ENCODE measurements around the gene CFAP43. TPM values are rescaled to one million over a fixed set of nuclear protein-coding genes. Genes with fewer than 3 reads are reported as not detected.

CFAP43 gene
- total and polyA plus RNA-seq, 5 donors from 2014 or later = not detected

DNA sequence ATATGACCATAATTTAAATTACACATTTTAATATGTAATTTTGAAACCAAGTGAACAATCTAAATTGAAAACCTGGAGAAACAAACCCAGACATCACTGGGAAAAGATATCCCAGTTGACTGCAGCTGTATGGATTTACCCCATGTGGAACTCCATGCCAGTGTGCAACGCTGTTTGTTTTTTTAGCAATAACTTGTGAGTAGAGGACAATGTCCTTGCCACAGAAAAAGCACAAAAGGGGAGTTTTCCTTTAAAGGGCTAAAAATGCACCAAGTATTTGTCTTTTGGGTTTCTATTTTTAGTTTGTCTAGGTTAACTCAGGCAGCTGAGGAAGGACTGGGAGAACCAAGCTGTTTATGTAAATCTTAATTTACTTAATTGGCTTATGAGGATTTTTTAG, 131.4 kb downstream of the CFAP43 start:
- no peak overlapping the region for H3K27ac ChIP-seq (ENCODE audit: insufficient read depth, low read length, poor library complexity, severe bottlenecking)
- no peak overlapping the region for H3K4me3 ChIP-seq (ENCODE audit: low read depth, low read length)
- peaks cover 10% of the 10 kb centered on the region for H3K27me3 ChIP-seq (ENCODE audit: control insufficient read depth, insufficient read depth, low read length)
- no peaks in the 10 kb centered on the region for H3K4me1 ChIP-seq (ENCODE audit: control insufficient read depth, insufficient read depth, low read length, poor library complexity, severe bottlenecking)
- Mint-ChIP-seq H3K27me3 (peaks cover 37% of the 10 kb centered on the region), H3K4me3 (no peak overlapping the region), H3K4me1 (peaks cover 0 to 4% (median 0%) of the 10 kb centered on the region in 4 donors), H3K9me3 (peaks cover 0 to 1% (median 0%) of the 10 kb centered on the region in 7 donors), H3K27ac (no peak overlapping the region), H3K36me3 (no peaks in the 10 kb centered on the region)
- ATAC-seq (ENCODE audit: low read depth in 2 of 2) (no peak), DNase-seq (no peak)
- peaks cover 8% of the 10 kb centered on the region in 2 experiments for H3K9me3 ChIP-seq (ENCODE audit: control insufficient read depth in 2 of 2, low read length in 2 of 2)
- no peaks in the 10 kb centered on the region for H3K36me3 ChIP-seq (ENCODE audit: control insufficient read depth, insufficient read depth, low read length)

GRCh38 chr10:104099941-104100340, 132.2 kb downstream of the CFAP43 start:
- no peaks in the 10 kb centered on the region for H3K4me1 ChIP-seq (ENCODE audit: control insufficient read depth, insufficient read depth, low read length, poor library complexity, severe bottlenecking)
- Mint-ChIP-seq H3K9me3 (peaks cover 0 to 1% (median 0%) of the 10 kb centered on the region in 7 donors), H3K27ac (no peak overlapping the region), H3K4me3 (no peak overlapping the region), H3K4me1 (peaks cover 0 to 4% (median 0%) of the 10 kb centered on the region in 4 donors), H3K36me3 (no peaks in the 10 kb centered on the region), H3K27me3 (peaks cover 37% of the 10 kb centered on the region)
- no peak overlapping the region for H3K4me3 ChIP-seq (ENCODE audit: low read depth, low read length)
- H3K27me3 ChIP-seq (ENCODE audit: control insufficient read depth, insufficient read depth, low read length) = peaks cover 12% of the 10 kb centered on the region
- H3K27ac ChIP-seq (ENCODE audit: insufficient read depth, low read length, poor library complexity, severe bottlenecking) = no peak overlapping the region
- ATAC-seq (ENCODE audit: low read depth in 2 of 2) = no peak
- no peak for DNase-seq
- peaks cover 8% of the 10 kb centered on the region in 2 experiments for H3K9me3 ChIP-seq (ENCODE audit: control insufficient read depth in 2 of 2, low read length in 2 of 2)
- no peaks in the 10 kb centered on the region for H3K36me3 ChIP-seq (ENCODE audit: control insufficient read depth, insufficient read depth, low read length)

DNA sequence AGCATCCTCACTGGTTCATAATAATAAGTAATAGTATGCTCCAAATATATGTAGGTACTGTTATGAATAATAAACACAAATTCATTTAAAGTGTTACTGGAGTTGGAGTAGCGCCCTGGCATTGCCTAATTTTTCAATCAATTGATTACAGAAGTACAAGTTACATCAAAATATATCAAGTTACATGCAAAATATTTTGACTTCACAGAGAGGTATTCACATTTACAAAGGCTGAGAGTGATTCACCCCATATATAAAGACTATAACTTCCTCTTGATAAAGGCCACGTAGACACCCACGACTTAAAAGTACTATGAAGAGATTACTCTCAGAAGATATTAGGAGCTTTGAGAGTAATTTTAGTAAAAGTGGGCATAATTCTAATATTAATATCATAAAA, 132.9 kb downstream of the CFAP43 start:
- Mint-ChIP-seq H3K4me3 (no peak overlapping the region), H3K9me3 (peaks cover 0 to 1% (median 0%) of the 10 kb centered on the region in 7 donors), H3K27me3 (peaks cover 37% of the 10 kb centered on the region), H3K27ac (no peak overlapping the region), H3K36me3 (no peaks in the 10 kb centered on the region), H3K4me1 (peaks cover 0 to 4% (median 0%) of the 10 kb centered on the region in 4 donors)
- peaks cover 8% of the 10 kb centered on the region in 2 experiments for H3K9me3 ChIP-seq (ENCODE audit: control insufficient read depth in 2 of 2, low read length in 2 of 2)
- H3K36me3 ChIP-seq (ENCODE audit: control insufficient read depth, insufficient read depth, low read length) = no peaks in the 10 kb centered on the region
- H3K4me3 ChIP-seq (ENCODE audit: low read depth, low read length) = no peak overlapping the region
- H3K27me3 ChIP-seq (ENCODE audit: control insufficient read depth, insufficient read depth, low read length) = peaks cover 12% of the 10 kb centered on the region
- H3K4me1 ChIP-seq (ENCODE audit: control insufficient read depth, insufficient read depth, low read length, poor library complexity, severe bottlenecking) = no peaks in the 10 kb centered on the region
- H3K27ac ChIP-seq (ENCODE audit: insufficient read depth, low read length, poor library complexity, severe bottlenecking) = no peak overlapping the region
- no peak for ATAC-seq (ENCODE audit: low read depth in 2 of 2)
- no peak for DNase-seq

- Histone ChIP-seq H3K4me3 (ENCODE audit: low read depth, low read length) (no peak overlapping the region), H3K9me3 (ENCODE audit: control insufficient read depth in 2 of 2, low read length in 2 of 2) (peaks cover 8% of the 10 kb centered on the region in 2 experiments), H3K4me1 (ENCODE audit: control insufficient read depth, insufficient read depth, low read length, poor library complexity, severe bottlenecking) (no peaks in the 10 kb centered on the region), H3K27ac (ENCODE audit: insufficient read depth, low read length, poor library complexity, severe bottlenecking) (no peak overlapping the region), H3K36me3 (ENCODE audit: control insufficient read depth, insufficient read depth, low read length) (no peaks in the 10 kb centered on the region), H3K27me3 (ENCODE audit: control insufficient read depth, insufficient read depth, low read length) (peaks cover 12% of the 10 kb centered on the region)
- Mint-ChIP-seq H3K9me3 (peaks cover 0 to 1% (median 0%) of the 10 kb centered on the region in 7 donors), H3K4me3 (no peak overlapping the region), H3K4me1 (peaks cover 0 to 4% (median 0%) of the 10 kb centered on the region in 4 donors), H3K27ac (no peak overlapping the region), H3K36me3 (no peaks in the 10 kb centered on the region), H3K27me3 (peaks cover 36% of the 10 kb centered on the region)
- ATAC-seq (ENCODE audit: low read depth in 2 of 2) (no peak), DNase-seq (no peak)
Observed at GRCh38 chr10:104098358-104098925, 133.7 kb downstream of the CFAP43 start.

DNA sequence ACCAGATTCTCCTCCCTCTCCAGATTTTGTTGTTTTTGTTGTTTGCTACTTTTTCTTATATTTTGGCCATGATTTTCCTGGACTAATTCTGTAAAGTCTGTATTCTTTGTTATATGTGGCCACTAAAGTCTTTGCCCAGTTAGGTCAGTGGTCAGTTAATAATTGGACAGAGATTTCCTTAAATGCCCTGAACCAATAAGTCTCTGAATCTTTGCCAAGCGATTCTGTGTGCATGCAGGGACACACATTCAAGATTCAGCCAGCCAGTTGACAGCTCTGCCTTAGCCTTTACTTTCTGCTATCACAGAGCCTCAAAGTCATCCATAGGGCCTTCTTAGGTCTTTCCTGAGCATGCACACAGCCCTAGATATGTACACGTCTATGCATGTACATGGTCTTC, 135.5 kb downstream of the CFAP43 start:
- DNase-seq (no peak), ATAC-seq (ENCODE audit: low read depth in 2 of 2) (no peak)
- Mint-ChIP-seq H3K4me1 (no peaks in the 10 kb centered on the region), H3K27me3 (peaks cover 21% of the 10 kb centered on the region), H3K4me3 (no peak overlapping the region), H3K27ac (no peak overlapping the region), H3K36me3 (no peaks in the 10 kb centered on the region), H3K9me3 (peaks cover 0 to 1% (median 0%) of the 10 kb centered on the region in 7 donors)
- H3K4me1 ChIP-seq (ENCODE audit: control insufficient read depth, insufficient read depth, low read length, poor library complexity, severe bottlenecking) = no peaks in the 10 kb centered on the region
- H3K27me3 ChIP-seq (ENCODE audit: control insufficient read depth, insufficient read depth, low read length) = peaks cover 12% of the 10 kb centered on the region
- H3K27ac ChIP-seq (ENCODE audit: insufficient read depth, low read length, poor library complexity, severe bottlenecking) = no peak overlapping the region
- no peaks in the 10 kb centered on the region for H3K36me3 ChIP-seq (ENCODE audit: control insufficient read depth, insufficient read depth, low read length)
- peaks cover 8% of the 10 kb centered on the region in 2 experiments for H3K9me3 ChIP-seq (ENCODE audit: control insufficient read depth in 2 of 2, low read length in 2 of 2)
- H3K4me3 ChIP-seq (ENCODE audit: low read depth, low read length) = no peak overlapping the region

- H3K36me3 ChIP-seq (ENCODE audit: control insufficient read depth, insufficient read depth, low read length) = no peaks in the 10 kb centered on the region
Observed at GRCh38 chr10:104092749-104093148, 139.4 kb downstream of the CFAP43 start.

GRCh38 chr10:104090611-104091010, 141.6 kb downstream of the CFAP43 start:
- Mint-ChIP-seq H3K4me3 (no peak overlapping the region), H3K27ac (no peak overlapping the region), H3K9me3 (no peaks in the 10 kb centered on the region), H3K27me3 (peaks cover 11% of the 10 kb centered on the region), H3K36me3 (no peaks in the 10 kb centered on the region), H3K4me1 (peaks cover 0 to 1% (median 0%) of the 10 kb centered on the region in 4 donors)
- no peaks in the 10 kb centered on the region for H3K4me1 ChIP-seq (ENCODE audit: control insufficient read depth, insufficient read depth, low read length, poor library complexity, severe bottlenecking)
- H3K9me3 ChIP-seq (ENCODE audit: control insufficient read depth in 2 of 2, low read length in 2 of 2) = no peaks in the 10 kb centered on the region
- H3K27ac ChIP-seq (ENCODE audit: insufficient read depth, low read length, poor library complexity, severe bottlenecking) = no peak overlapping the region
- DNase-seq (no peak), ATAC-seq (ENCODE audit: low read depth in 2 of 2) (no peak)
- no peaks in the 10 kb centered on the region for H3K36me3 ChIP-seq (ENCODE audit: control insufficient read depth, insufficient read depth, low read length)
- H3K4me3 ChIP-seq (ENCODE audit: low read depth, low read length) = no peak overlapping the region
- peaks cover 2% of the 10 kb centered on the region for H3K27me3 ChIP-seq (ENCODE audit: control insufficient read depth, insufficient read depth, low read length)

More at GRCh38 chr10:104092749-104093148, 139.4 kb downstream of the CFAP43 start:
- Histone ChIP-seq H3K27ac (ENCODE audit: insufficient read depth, low read length, poor library complexity, severe bottlenecking) (no peak overlapping the region), H3K4me1 (ENCODE audit: control insufficient read depth, insufficient read depth, low read length, poor library complexity, severe bottlenecking) (no peaks in the 10 kb centered on the region), H3K9me3 (ENCODE audit: control insufficient read depth in 2 of 2, low read length in 2 of 2) (peaks cover 8% of the 10 kb centered on the region in 2 experiments), H3K4me3 (ENCODE audit: low read depth, low read length) (no peak overlapping the region), H3K27me3 (ENCODE audit: control insufficient read depth, insufficient read depth, low read length) (peaks cover 6% of the 10 kb centered on the region)
- no peak for DNase-seq
- ATAC-seq (ENCODE audit: low read depth in 2 of 2) = no peak
- no peaks in the 10 kb centered on the region for H3K36me3 Mint-ChIP-seq
- no peak overlapping the region for H3K4me3 Mint-ChIP-seq
- H3K27ac Mint-ChIP-seq = no peak overlapping the region
- H3K9me3 Mint-ChIP-seq = no peaks in the 10 kb centered on the region
- no peaks in the 10 kb centered on the region for H3K4me1 Mint-ChIP-seq
- peaks cover 22% of the 10 kb centered on the region for H3K27me3 Mint-ChIP-seq

DNA sequence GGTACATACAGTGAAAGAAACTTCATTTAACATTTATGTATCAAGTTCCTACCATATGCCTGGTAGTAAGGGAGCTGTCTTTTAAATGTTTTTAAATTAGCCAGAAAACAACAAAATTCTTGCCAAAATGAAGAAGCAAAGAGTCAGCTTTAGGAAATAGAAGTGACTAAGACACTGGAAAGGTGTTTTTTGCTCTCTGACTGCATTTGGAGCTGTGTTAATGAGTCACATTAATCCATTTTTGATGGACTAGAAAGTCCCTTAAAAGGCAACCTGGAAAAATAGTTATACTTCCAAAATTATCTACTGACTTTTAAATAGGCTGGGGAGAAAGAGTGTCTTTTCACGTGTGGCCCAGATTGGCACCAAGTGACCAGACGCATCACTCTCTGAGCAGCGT, 142.5 kb downstream of the CFAP43 start:
- H3K4me1 ChIP-seq (ENCODE audit: control insufficient read depth, insufficient read depth, low read length, poor library complexity, severe bottlenecking) = no peaks in the 10 kb centered on the region
- Mint-ChIP-seq H3K27me3 (peaks cover 11% of the 10 kb centered on the region), H3K4me1 (peaks cover 0 to 1% (median 0%) of the 10 kb centered on the region in 4 donors), H3K9me3 (no peaks in the 10 kb centered on the region), H3K4me3 (no peak overlapping the region), H3K36me3 (no peaks in the 10 kb centered on the region), H3K27ac (no peak overlapping the region)
- H3K36me3 ChIP-seq (ENCODE audit: control insufficient read depth, insufficient read depth, low read length) = no peaks in the 10 kb centered on the region
- H3K27me3 ChIP-seq (ENCODE audit: control insufficient read depth, insufficient read depth, low read length) = no peaks in the 10 kb centered on the region
- ATAC-seq (ENCODE audit: low read depth in 2 of 2) (no peak), DNase-seq (no peak)
- H3K9me3 ChIP-seq (ENCODE audit: control insufficient read depth in 2 of 2, low read length in 2 of 2) = no peaks in the 10 kb centered on the region
- H3K27ac ChIP-seq (ENCODE audit: insufficient read depth, low read length, poor library complexity, severe bottlenecking) = no peak overlapping the region
- H3K4me3 ChIP-seq (ENCODE audit: low read depth, low read length) = no peak overlapping the region
